K562 (cell line): ENCODE data around the gene SIM1. TPM values are rescaled to one million over a fixed set of nuclear protein-coding genes. Genes with fewer than 3 reads are reported as not detected.

Experiments
- ATAC-seq: fragments of 200-7000 bp; cut with Tn5 transposase; 3 replicates; pipeline ENCODE4 v1.9.1; 2020; ENCODE audit warnings: moderate library complexity
- BruUV-seq: library from RNA; stranded (reverse); fragments of 400-500 nt; replicated peaks from 2 replicates; lab custom pipeline; 2021; lab: Mats Ljungman, UMichigan
- CTCF ChIA-PET: fragments of 300-600 bp; formaldehyde crosslinking; extraction: SDS; loops from one replicate; lab custom pipeline; 2021; ENCODE audit warnings: low intra/inter-chr PET ratio; lab: Yijun Ruan, JAX
- POLR2A ChIA-PET: fragments of 300-600, 350-650 bp; sonication (Branson Sonifier 250); formaldehyde crosslinking; extraction: SDS; loops from one replicate; lab custom pipeline; 2021; ENCODE audit warnings: antibody characterized with exemption, inconsistent platforms; lab: Yijun Ruan, JAX
- DNase-seq, 4 experiments: peaks; one replicate each; pipeline versions ENCODE4 v3.0.0 to v3.0.0-alpha.2; 2011 to 2018; ENCODE audit warnings: low spot score in 3 of 4, mixed read lengths in 3 of 4; ENCODE audit errors: extremely low read depth in 1 of 4
- FAIRE-seq: peaks from 2 replicates; lab custom pipeline; 2011; peaks lifted over from hg19 to GRCh38; lab: Jason Lieb, UNC
- H2AFZ ChIP-seq: 2 replicates; pipeline ENCODE4 v1.6.0; 2011; ENCODE audit warnings: low read depth, low read length, control low read depth, inconsistent platforms
- H3K27ac ChIP-seq: fragments of 200-600 bp; 3 replicates; pipeline ENCODE4 v1.8.0; 2011; ENCODE audit warnings: low read depth, mild to moderate bottlenecking, control low read depth, inconsistent platforms, low read length, moderate library complexity, mixed read lengths; ENCODE audit errors: extremely low read depth
- H3K27me3 ChIP-seq, 2 experiments: fragments of 300-600 bp in 1 of 2; 2 replicates in 1 of 2; 3 replicates in 1 of 2; pipeline versions ENCODE4 v1.6.0 to v1.8.0; 2011; ENCODE audit warnings: inconsistent platforms in 2 of 2, low read length in 2 of 2, mild to moderate bottlenecking in 1 of 2, mixed read lengths in 1 of 2, moderate library complexity in 1 of 2; ENCODE audit not compliant: control insufficient read depth in 2 of 2, insufficient read depth in 2 of 2
- H3K36me3 ChIP-seq: fragments of 300-600 bp; 3 replicates; pipeline ENCODE4 v1.8.0; 2011; ENCODE audit warnings: mild to moderate bottlenecking, low read length, inconsistent platforms; ENCODE audit not compliant: control insufficient read depth, insufficient read depth
- H3K4me1 ChIP-seq, 2 experiments: fragments of 200-600 bp in 1 of 2; replicated peaks in 1 of 2; 2 replicates in 1 of 2; 3 replicates in 1 of 2; pipeline versions ENCODE4 v1.5.1 to v1.8.0; 2011; ENCODE audit warnings: inconsistent platforms in 2 of 2, low read length in 2 of 2, mild to moderate bottlenecking in 1 of 2, mixed read lengths in 1 of 2, moderate library complexity in 1 of 2; ENCODE audit not compliant: control insufficient read depth in 2 of 2, insufficient read depth in 2 of 2
- H3K4me2 ChIP-seq: 2 replicates; pipeline ENCODE4 v1.6.1; 2011; ENCODE audit warnings: low read length, control low read depth, inconsistent platforms, mixed read lengths; ENCODE audit not compliant: insufficient read depth
- H3K4me3 ChIP-seq: fragments of 200-600 bp; sonication (generic), shearing (Covaris generic); 2 replicates; pipeline ENCODE4 v1.5.1; 2016; ENCODE audit warnings: control low read depth, inconsistent platforms
- H3K79me2 ChIP-seq: fragments of 200-600 bp; 3 replicates; pipeline ENCODE4 v1.8.0; 2011; ENCODE audit warnings: low read length, inconsistent platforms; ENCODE audit not compliant: control insufficient read depth, insufficient read depth
- H3K9ac ChIP-seq, 2 experiments: 2 replicates each; pipeline versions ENCODE4 v1.6.0 to v1.6.1; 2011; ENCODE audit warnings: low read depth in 2 of 2, low read length in 2 of 2, control low read depth in 1 of 2, inconsistent platforms in 1 of 2, mild to moderate bottlenecking in 1 of 2, mixed read lengths in 1 of 2; ENCODE audit not compliant: insufficient read depth in 1 of 2
- H3K9me1 ChIP-seq: one replicate; pipeline ENCODE4 v1.6.0; 2011; ENCODE audit warnings: inconsistent platforms, mild to moderate bottlenecking, low read length, moderate library complexity; ENCODE audit not compliant: control insufficient read depth, insufficient read depth
- H3K9me3 ChIP-seq: replicated peaks from 2 replicates; pipeline ENCODE4 v1.5.1; 2011; ENCODE audit warnings: low read depth, low read length, inconsistent platforms; ENCODE audit not compliant: control insufficient read depth, insufficient read depth
- H4K20me1 ChIP-seq: replicated peaks from 2 replicates; pipeline ENCODE4 v1.6.1; 2011; ENCODE audit warnings: low read length, inconsistent platforms, mixed read lengths; ENCODE audit not compliant: control insufficient read depth, insufficient read depth
- JUNB ChIP-seq: fragments of 450-650 bp; formaldehyde crosslinking; conservative IDR thresholded peaks from 2 replicates; pipeline ENCODE4 v1.4.0; 2020; ENCODE audit warnings: mild to moderate bottlenecking
- JUND ChIP-seq, 2 experiments: IDR thresholded peaks; 2 replicates in 1 of 2; 3 replicates in 1 of 2; pipeline ENCODE4 v1.6.1; 2011; ENCODE audit warnings: borderline replicate concordance in 2 of 2, low read depth in 2 of 2, low read length in 2 of 2, improper control_type of control experiment in 1 of 2, missing biosample characterization in 1 of 2, missing genetic modification characterization in 1 of 2, missing genetic modification reagents in 1 of 2
- PBX2 ChIP-seq, 2 experiments: IDR thresholded peaks in 1 of 2; conservative IDR thresholded peaks in 1 of 2; 2 replicates each; pipeline ENCODE4 v1.6.1; 2016; ENCODE audit warnings: low read depth in 2 of 2, mild to moderate bottlenecking in 1 of 2, missing compliant biosample characterization in 1 of 2, missing genetic modification characterization in 1 of 2, moderate library complexity in 1 of 2
- SETDB1 ChIP-seq: IDR thresholded peaks from one replicate; pipeline ENCODE4 v1.6.1; 2012; ENCODE audit warnings: low read length, control low read depth, inconsistent platforms
- ZNF395 ChIP-seq: fragments of 200-800 bp; sonication (Bioruptor generic); IDR thresholded peaks from 2 replicates; pipeline ENCODE4 v1.6.1; 2017; ENCODE audit warnings: missing genetic modification characterization, missing compliant biosample characterization
- ZNF589 ChIP-seq: fragments of 200-800 bp; sonication (Bioruptor generic); IDR thresholded peaks from 2 replicates; pipeline ENCODE4 v1.6.1; 2016; ENCODE audit warnings: low read depth, missing genetic modification characterization, missing compliant biosample characterization
- WGBS: fragments of 100-300 bp; shearing (Covaris generic); methylation state at CpG from one replicate; pipeline ENCODE4 v1.1.6; 2016; ENCODE audit warnings: low coverage, mixed read lengths; ENCODE audit not compliant: insufficient coverage; ENCODE audit errors: missing lambda C conversion rate; 5-methylcytosine and 5-hydroxymethylcytosine counted together
- in situ Hi-C: fragments of 300-500 bp; cut with MboI; formaldehyde crosslinking; loops from 4 replicates; pipeline ENCODE4 v1.15.0; 2018; ENCODE audit warnings: inconsistent platforms, mixed read lengths
- intact Hi-C: fragments of 100-400 bp; cut with micrococcal nuclease; formaldehyde crosslinking; loops from 2 replicates; pipeline ENCODE4 v1.14.2; 2022
- polyA plus RNA-seq, 8 experiments: library from polyadenylated mRNA; depleted of rRNA in 4 of 8; stranded (reverse) in 5 of 8; unstranded in 3 of 8; fragments of >200 nt; fragmentation: Nextera tagmentation in 2 of 8; fragmentation: Illumina TruSeq in 1 of 8; extraction: Ambion mirVana in 2 of 8; extraction: Trizol in 1 of 8; gene quantifications; 2 replicates each; pipeline versions ENCODE4 v1.2.1 to v1.2.3, GENCODE V29; 2011 to 2014; ENCODE audit warnings: inconsistent platforms in 1 of 8, missing spikeins in 1 of 8
- total RNA-seq, 7 experiments: library from RNA; depleted of rRNA in 6 of 7; stranded (reverse); fragments of >200 nt in 6 of 7; fragmentation: Illumina TruSeq in 2 of 7; extraction: Trizol in 2 of 7; gene quantifications; 2 replicates each; pipeline versions ENCODE4 v1.2.1 to v1.2.3, GENCODE V29; 2011 to 2021; ENCODE audit warnings: low replicate concordance in 1 of 7

The SIM1 gene
- total and polyA plus RNA-seq, 9 of the 15 experiments (the other 6 are each of a cell fraction or from before 2014, with no cell fraction given), result not detected

- no peak overlapping the region for H3K9ac ChIP-seq
- no peaks in the 10 kb centered on the region for H3K79me2 ChIP-seq
- no peak overlapping the region for H3K4me3 ChIP-seq
- H3K9me3 ChIP-seq, result no peaks in the 10 kb centered on the region
- no peaks in the 10 kb centered on the region for H3K36me3 ChIP-seq
- CTCF ChIA-PET, result no interaction called here
- H3K4me1 ChIP-seq, result peaks cover 0 to 19% of the 10 kb centered on the region in 2 experiments; a peak in 1 of 5 replicates
- no peak for FAIRE-seq
- no peaks in the 10 kb centered on the region for H3K9me1 ChIP-seq
- TF ChIP-seq ZNF395 (no peak), PBX2 (CRISPR knock-in tag; IDR thresholded peaks at IDR 0.05; ENCODE audit: low read depth) (no peak), PBX2 (tag; conservative IDR thresholded peaks at IDR 0.05; ENCODE audit: low read depth) (no peak), JUND (IDR thresholded peaks at IDR 0.05; ENCODE audit: borderline replicate concordance, low read depth, low read length) (no peak), JUND (tag; IDR thresholded peaks at IDR 0.05; ENCODE audit: borderline replicate concordance, low read depth, low read length) (no peak), JUNB (CRISPR knock-in tag) (no peak), ZNF589 (CRISPR knock-in tag) (no peak), SETDB1 (no peak)
- TF ChIP-seq, all 486 proteins: peak for 0
- ATAC-seq, result no peak
- DNase-seq, result no peak
- no peak overlapping the region for H3K4me2 ChIP-seq
- peaks cover 61 to 66% of the 10 kb centered on the region in 2 experiments for H3K27me3 ChIP-seq
- no peak overlapping the region for H3K27ac ChIP-seq
- intact Hi-C loops (no loop called here), in situ Hi-C loops (no loop called here)
- no peaks in the 10 kb centered on the region for H4K20me1 ChIP-seq
- BruUV-seq, result no TSS peak
- 5% methylated on average over 10 of the region's 10 CpGs for WGBS
- no peak overlapping the region for H2AFZ ChIP-seq
- POLR2A ChIA-PET, result no interaction called here
These were observed 5.7 kb downstream of the SIM1 start for GRCh38 chr6:100458841-100459591.
